Measurements from ENCODE around the gene MRTO4. TPM values are rescaled to one million over a fixed set of nuclear protein-coding genes. Genes with fewer than 3 reads are reported as not detected.
"Not testable (repeated sequence)": the region's sequence is repeated elsewhere in the genome, so short reads cannot be mapped to it uniquely, and the experiment has no call there.

MRTO4 gene
- total RNA-seq, 3 donors from 2014 or later (not counting 1 experiment from before 2014, with no cell fraction given) = 9.7 to 15.8 (median 13.5) TPM

DNA sequence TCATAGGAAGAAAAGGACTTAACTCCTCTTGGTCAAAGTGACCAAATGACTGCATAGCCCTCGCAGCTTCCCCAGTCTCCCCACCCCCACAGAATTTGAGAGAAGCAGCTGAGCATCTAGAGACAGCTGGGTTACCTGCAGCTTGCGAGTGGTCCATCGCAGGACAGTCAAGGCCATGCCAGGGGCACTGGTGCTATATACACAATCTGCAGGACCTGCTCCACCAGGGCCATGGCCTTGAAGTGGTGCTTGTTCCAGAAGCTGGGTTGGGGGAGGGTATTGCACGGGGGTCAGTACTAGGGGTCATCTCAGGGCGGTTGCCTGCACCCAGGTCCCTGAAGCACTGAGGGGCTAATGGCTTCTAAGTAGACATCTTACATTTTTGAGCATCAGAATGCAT lies 10.4 kb downstream of the MRTO4 start:
- 89% methylated on average over 5 of the region's 5 CpGs for WGBS (ENCODE audit: insufficient coverage)
- Histone ChIP-seq H3K4me3 (ENCODE audit: low read length) (no peak overlapping the region), H3K27me3 (ENCODE audit: control insufficient read depth, insufficient read depth, low read length) (no peaks in the 10 kb centered on the region), H3K27ac (ENCODE audit: low read length) (no peak overlapping the region), H3K9me3 (ENCODE audit: control insufficient read depth, insufficient read depth, low read length) (no peaks in the 10 kb centered on the region), H3K36me3 (ENCODE audit: control insufficient read depth, insufficient read depth, low read length) (peaks cover 26% of the 10 kb centered on the region), H3K4me1 (ENCODE audit: control insufficient read depth, insufficient read depth, low read length) (no peaks in the 10 kb centered on the region)
- TF ChIP-seq, protein P1, sequence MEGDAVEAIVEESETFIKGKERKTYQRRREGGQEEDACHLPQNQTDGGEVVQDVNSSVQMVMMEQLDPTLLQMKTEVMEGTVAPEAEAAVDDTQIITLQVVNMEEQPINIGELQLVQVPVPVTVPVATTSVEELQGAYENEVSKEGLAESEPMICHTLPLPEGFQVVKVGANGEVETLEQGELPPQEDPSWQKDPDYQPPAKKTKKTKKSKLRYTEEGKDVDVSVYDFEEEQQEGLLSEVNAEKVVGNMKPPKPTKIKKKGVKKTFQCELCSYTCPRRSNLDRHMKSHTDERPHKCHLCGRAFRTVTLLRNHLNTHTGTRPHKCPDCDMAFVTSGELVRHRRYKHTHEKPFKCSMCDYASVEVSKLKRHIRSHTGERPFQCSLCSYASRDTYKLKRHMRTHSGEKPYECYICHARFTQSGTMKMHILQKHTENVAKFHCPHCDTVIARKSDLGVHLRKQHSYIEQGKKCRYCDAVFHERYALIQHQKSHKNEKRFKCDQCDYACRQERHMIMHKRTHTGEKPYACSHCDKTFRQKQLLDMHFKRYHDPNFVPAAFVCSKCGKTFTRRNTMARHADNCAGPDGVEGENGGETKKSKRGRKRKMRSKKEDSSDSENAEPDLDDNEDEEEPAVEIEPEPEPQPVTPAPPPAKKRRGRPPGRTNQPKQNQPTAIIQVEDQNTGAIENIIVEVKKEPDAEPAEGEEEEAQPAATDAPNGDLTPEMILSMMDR (IDR thresholded peaks at IDR 0.05) = no peak
- no peak overlapping the region for H3K4me3 Mint-ChIP-seq
- DNase-seq = no peak
- H3K4me1 Mint-ChIP-seq = no peaks in the 10 kb centered on the region
- no peaks in the 10 kb centered on the region for H3K36me3 Mint-ChIP-seq
- H3K27me3 Mint-ChIP-seq (ENCODE audit: low read depth in 2 of 2) = no peaks in the 10 kb centered on the region
- intact Hi-C loops (cut with micrococcal nuclease) = no loop called here
- H3K27ac Mint-ChIP-seq = no peak overlapping the region
- no peak for ATAC-seq
- no peaks in the 10 kb centered on the region for H3K9me3 Mint-ChIP-seq

DNA sequence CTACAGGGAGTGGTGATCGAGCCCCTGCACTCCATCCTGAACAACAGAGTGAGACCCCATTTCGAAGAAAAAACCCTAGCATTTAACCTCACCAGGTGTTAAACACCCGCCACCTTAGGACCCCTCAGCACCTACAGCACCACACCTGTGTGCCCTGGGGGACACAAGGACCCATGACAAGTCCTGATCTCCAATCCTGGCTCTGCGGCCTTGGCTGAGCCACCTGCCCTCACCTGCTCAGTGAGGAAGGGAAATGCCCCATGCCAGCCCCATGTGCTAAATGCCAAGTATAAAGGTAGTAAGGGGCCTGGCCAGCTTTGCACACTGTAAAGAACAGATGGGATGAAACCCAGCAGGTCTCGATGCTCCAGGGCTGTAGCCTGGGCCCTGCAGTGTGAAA lies 11.1 kb downstream of the MRTO4 start:
- no peaks in the 10 kb centered on the region for H3K27me3 Mint-ChIP-seq (ENCODE audit: low read depth in 2 of 2)
- H3K9me3 ChIP-seq (ENCODE audit: control insufficient read depth, insufficient read depth, low read length) = no peaks in the 10 kb centered on the region
- no peak overlapping the region for H3K4me3 ChIP-seq (ENCODE audit: low read length)
- 90% methylated on average over 4 of the region's 5 CpGs for WGBS (ENCODE audit: insufficient coverage)
- H3K27ac ChIP-seq (ENCODE audit: low read length) = no peak overlapping the region
- no peaks in the 10 kb centered on the region for H3K4me1 Mint-ChIP-seq
- no peaks in the 10 kb centered on the region for H3K36me3 Mint-ChIP-seq
- TF ChIP-seq, protein P1 (IDR thresholded peaks at IDR 0.05) = no peak
- ATAC-seq (no peak), DNase-seq (no peak)
- intact Hi-C loops (cut with micrococcal nuclease) = no loop called here
- H3K9me3 Mint-ChIP-seq = no peaks in the 10 kb centered on the region
- peaks cover 20% of the 10 kb centered on the region for H3K36me3 ChIP-seq (ENCODE audit: control insufficient read depth, insufficient read depth, low read length)
- H3K4me1 ChIP-seq (ENCODE audit: control insufficient read depth, insufficient read depth, low read length) = no peaks in the 10 kb centered on the region
- H3K4me3 Mint-ChIP-seq = no peak overlapping the region
- H3K27me3 ChIP-seq (ENCODE audit: control insufficient read depth, insufficient read depth, low read length) = no peaks in the 10 kb centered on the region
- no peak overlapping the region for H3K27ac Mint-ChIP-seq

DNA sequence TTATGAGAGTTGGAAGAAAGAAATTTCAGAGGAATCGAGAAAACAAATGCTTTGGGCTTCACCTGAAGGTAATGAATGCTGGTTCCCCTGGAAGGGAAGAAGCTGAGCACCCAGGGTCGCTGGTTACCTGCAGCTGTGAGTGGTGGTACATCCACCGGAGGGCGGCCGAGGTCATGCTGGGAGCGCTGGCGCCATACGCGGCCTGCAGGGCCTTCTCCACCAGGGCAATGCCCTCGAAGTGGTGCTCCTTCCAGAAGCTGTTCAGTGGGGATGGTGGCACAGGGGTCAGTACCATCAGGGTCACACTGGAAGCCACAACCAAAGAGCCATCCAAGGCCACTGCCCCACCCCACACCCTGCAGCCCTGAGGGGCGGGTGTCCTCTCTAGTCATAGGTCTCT lies 16.8 kb downstream of the MRTO4 start:
- TF ChIP-seq, protein P1 (IDR thresholded peaks at IDR 0.05) = no peak
- WGBS (ENCODE audit: insufficient coverage) = 77% methylated on average over 11 of the region's 11 CpGs
- Mint-ChIP-seq H3K27ac (no peak overlapping the region), H3K36me3 (no peaks in the 10 kb centered on the region), H3K9me3 (no peaks in the 10 kb centered on the region), H3K27me3 (ENCODE audit: low read depth in 2 of 2) (peaks cover 5 to 12% of the 10 kb centered on the region in 2 donors), H3K4me1 (peaks cover 0 to 5% of the 10 kb centered on the region in 2 donors), H3K4me3 (no peak overlapping the region)
- DNase-seq (no peak), ATAC-seq (no peak)
- intact Hi-C loops (cut with micrococcal nuclease) = no loop called here
- H3K4me3 ChIP-seq (ENCODE audit: low read length) = no peak overlapping the region
- no peaks in the 10 kb centered on the region for H3K27me3 ChIP-seq (ENCODE audit: control insufficient read depth, insufficient read depth, low read length)
- no peaks in the 10 kb centered on the region for H3K9me3 ChIP-seq (ENCODE audit: control insufficient read depth, insufficient read depth, low read length)
- no peak overlapping the region for H3K27ac ChIP-seq (ENCODE audit: low read length)
- H3K36me3 ChIP-seq (ENCODE audit: control insufficient read depth, insufficient read depth, low read length) = no peaks in the 10 kb centered on the region
- H3K4me1 ChIP-seq (ENCODE audit: control insufficient read depth, insufficient read depth, low read length) = no peaks in the 10 kb centered on the region

DNA sequence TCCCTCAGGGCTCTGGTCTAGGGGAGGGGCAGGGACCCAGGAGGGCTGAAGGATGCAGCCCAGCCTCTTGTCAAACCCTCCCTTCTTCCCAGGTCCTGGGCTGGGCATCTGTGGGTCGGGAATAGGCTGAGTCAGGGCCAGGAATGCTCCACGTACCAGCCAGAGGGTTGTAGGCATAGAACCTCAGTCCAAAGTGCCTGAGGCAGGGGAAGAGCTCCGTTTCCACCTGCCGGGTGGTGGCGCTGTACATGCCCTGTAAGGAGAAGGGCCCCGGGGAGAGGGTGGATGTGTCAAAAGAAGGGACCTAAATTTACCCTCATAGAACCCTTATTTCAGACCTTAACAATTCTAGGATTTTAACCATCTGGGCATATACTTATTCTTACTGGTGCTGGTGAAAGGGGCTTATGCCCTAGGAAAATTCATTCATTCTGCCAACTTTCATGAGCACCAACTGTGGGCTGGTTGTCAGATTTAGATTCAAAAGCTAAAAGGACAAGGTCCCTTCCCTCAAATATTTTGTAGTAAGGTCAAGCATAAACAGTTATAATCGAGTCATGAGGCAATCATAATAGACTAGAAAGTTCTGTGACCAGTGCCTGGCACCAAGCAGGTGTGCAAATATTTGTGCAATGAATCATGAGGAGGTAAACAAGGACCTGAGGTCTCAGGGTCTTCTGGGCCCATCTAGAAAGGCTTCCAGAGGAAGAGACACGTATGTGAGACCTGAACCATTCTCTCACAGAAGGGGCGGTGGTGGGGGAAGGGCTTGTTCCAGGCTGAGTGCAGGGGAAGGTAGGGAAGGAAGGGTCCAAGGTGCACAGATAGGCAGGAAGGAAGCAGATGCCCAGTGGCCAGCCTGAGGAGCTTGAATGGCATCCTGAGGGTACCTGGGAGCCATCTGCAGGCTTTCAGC lies 18.1 kb downstream of the MRTO4 start:
- H3K9me3 Mint-ChIP-seq; intact Hi-C loops (cut with micrococcal nuclease): not testable (repeated sequence)

DNA sequence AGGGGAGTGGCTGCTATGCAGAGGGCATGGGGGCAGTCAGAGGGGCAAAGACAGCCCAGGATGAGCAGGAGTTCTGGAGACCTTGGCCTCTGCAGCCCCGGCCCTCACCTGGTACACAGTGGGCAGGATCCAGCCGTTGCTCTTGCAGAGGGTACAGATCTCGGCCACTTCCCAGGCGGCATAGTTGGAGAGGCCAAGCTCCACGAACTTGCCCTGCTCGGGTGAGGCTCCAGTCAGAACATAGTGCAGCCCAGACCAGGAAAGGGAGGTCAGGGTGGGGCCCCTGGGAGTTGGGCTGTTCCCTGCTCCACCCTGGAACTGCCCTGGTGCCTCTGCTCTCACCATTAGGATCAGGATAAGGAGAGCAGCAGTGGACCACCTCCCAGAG lies 18.7 kb downstream of the MRTO4 start:
- H3K27me3 ChIP-seq (ENCODE audit: control insufficient read depth, insufficient read depth, low read length); H3K9me3 Mint-ChIP-seq; H3K4me3 Mint-ChIP-seq; intact Hi-C loops (cut with micrococcal nuclease); DNase-seq; H3K36me3 ChIP-seq (ENCODE audit: control insufficient read depth, insufficient read depth, low read length); H3K4me3 ChIP-seq (ENCODE audit: low read length); H3K4me1 ChIP-seq (ENCODE audit: control insufficient read depth, insufficient read depth, low read length); H3K36me3 Mint-ChIP-seq; H3K9me3 ChIP-seq (ENCODE audit: control insufficient read depth, insufficient read depth, low read length); ATAC-seq; H3K27ac Mint-ChIP-seq; H3K4me1 Mint-ChIP-seq; H3K27ac ChIP-seq (ENCODE audit: low read length): not testable (repeated sequence)
- WGBS (ENCODE audit: insufficient coverage) = 92% methylated on average over 6 of the region's 6 CpGs
- H3K27me3 Mint-ChIP-seq (ENCODE audit: low read depth in 2 of 2) = peaks cover 10 to 21% of the 10 kb centered on the region in 2 donors

More for the DNA sequence above, 18.1 kb downstream of the MRTO4 start:
- H3K9me3 ChIP-seq (ENCODE audit: control insufficient read depth, insufficient read depth, low read length); H3K36me3 ChIP-seq (ENCODE audit: control insufficient read depth, insufficient read depth, low read length); ATAC-seq; H3K4me1 Mint-ChIP-seq; H3K27me3 ChIP-seq (ENCODE audit: control insufficient read depth, insufficient read depth, low read length); H3K27ac ChIP-seq (ENCODE audit: low read length); H3K27ac Mint-ChIP-seq; H3K36me3 Mint-ChIP-seq; H3K4me3 ChIP-seq (ENCODE audit: low read length); H3K4me3 Mint-ChIP-seq; DNase-seq; H3K4me1 ChIP-seq (ENCODE audit: control insufficient read depth, insufficient read depth, low read length): not testable (repeated sequence)
- peaks cover 9 to 19% of the 10 kb centered on the region in 2 donors for H3K27me3 Mint-ChIP-seq (ENCODE audit: low read depth in 2 of 2)
- WGBS (ENCODE audit: insufficient coverage) = 80% methylated on average over 7 of the region's 9 CpGs

Data from natural killer cell (primary cell).